Measurements from ENCODE around the gene FSIP1.

FSIP1 gene

GRCh38 chr15:39589193-39589814 lies 193.3 kb downstream of the FSIP1 start:
- no peak for TF ChIP-seq GATA2 (IDR thresholded peaks at IDR 0.05; ENCODE audit: low read depth, low read length)
- no peak for TF ChIP-seq GATA3 (IDR thresholded peaks at IDR 0.05; ENCODE audit: low read depth, low read length)

- TF ChIP-seq GATA3 (IDR thresholded peaks at IDR 0.05; ENCODE audit: low read depth, low read length) (no peak), GATA2 (IDR thresholded peaks at IDR 0.05; ENCODE audit: low read depth, low read length) (no peak)
Observed at GRCh38 chr15:39588531-39589192, 194.0 kb downstream of the FSIP1 start.

DNA sequence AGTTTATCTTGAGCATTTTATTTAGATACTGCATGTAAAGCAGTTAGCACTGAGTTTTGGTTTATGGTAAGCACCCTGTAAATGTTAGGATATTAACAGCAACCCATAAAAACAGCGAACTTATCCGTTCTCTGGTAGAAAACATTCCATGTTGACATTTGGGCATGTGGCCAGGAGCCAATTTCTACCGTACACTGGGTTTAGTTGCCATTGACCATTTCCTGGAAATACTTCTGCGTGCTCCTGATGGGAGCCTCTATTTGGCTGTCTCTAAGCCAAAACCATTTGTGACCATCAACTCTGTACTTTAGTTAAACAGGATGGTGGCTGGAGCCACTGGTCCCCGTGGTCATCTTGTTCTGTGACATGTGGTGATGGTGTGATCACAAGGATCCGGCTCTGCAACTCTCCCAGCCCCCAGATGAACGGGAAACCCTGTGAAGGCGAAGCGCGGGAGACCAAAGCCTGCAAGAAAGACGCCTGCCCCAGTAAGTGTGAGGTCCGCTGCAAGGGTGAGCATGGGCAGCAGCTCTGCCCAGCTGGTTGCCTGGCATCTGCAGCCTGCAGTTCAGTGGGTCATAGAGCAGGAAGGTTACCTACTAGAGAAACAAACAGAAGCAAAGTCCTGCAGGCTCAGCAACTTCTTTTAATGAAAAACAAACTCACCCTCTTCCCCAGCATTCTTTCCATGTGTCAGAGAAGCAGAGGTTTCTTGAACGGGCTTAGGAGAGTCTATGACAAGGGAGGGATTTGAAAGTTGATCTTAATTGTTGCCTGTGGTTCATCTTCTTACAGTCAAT lies 194.7 kb downstream of the FSIP1 start:
- TF ChIP-seq GATA3 (IDR thresholded peaks at IDR 0.05; ENCODE audit: low read depth, low read length) (no peak), GATA2 (IDR thresholded peaks at IDR 0.05; ENCODE audit: low read depth, low read length) (no peak)

DNA sequence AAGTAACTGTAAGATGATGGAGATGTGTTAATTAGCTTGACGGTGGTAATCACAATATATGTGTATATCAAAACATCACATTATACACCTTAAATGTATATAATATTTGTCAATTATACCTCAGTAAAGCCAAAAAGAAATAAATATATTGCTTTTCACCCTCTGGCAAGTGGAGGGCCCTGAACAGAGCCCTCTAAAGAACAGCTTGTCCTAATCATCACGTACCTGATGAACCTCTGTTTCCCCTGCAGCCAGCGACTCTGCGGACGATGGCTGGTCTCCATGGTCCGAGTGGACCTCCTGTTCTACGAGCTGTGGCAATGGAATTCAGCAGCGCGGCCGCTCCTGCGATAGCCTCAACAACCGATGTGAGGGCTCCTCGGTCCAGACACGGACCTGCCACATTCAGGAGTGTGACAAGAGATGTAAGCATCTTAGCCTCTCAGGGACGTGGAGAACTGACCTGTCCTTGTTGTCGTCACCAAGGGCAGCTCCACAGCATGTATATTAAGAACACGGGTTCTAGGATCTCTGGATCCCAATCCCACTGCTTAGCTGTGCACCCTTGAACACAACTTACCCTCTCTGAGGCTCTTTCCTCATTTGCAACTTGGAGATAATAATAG lies 195.4 kb downstream of the FSIP1 start:
- TF ChIP-seq GATA2 (IDR thresholded peaks at IDR 0.05; ENCODE audit: low read depth, low read length) (no peak), GATA3 (IDR thresholded peaks at IDR 0.05; ENCODE audit: low read depth, low read length) (no peak)

GRCh38 chr15:39586387-39587095 lies 196.1 kb downstream of the FSIP1 start:
- no peak for TF ChIP-seq GATA3 (IDR thresholded peaks at IDR 0.05; ENCODE audit: low read depth, low read length)
- no peak for TF ChIP-seq GATA2 (IDR thresholded peaks at IDR 0.05; ENCODE audit: low read depth, low read length)

DNA sequence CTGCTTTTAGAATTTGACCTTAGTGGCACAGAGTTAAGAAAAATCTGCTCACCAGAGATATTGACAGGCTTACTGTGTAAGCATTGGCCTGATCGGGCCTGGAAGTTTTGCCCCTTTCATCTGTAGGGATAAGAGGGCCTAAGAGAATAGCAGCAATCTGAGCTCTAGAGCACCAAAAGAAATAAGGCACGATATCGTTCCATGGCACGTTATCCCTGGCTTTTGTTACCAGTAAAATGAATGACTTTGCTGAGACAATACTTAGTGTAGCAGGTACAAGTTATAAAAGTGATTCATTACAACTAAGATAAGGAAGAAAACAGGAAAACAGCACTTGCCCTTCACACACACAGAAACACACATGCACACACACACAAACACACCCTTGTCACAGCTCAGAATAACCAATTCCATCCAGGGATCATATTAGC lies 196.8 kb downstream of the FSIP1 start:
- TF ChIP-seq GATA2 (IDR thresholded peaks at IDR 0.05; ENCODE audit: low read depth, low read length) (no peak), GATA3 (IDR thresholded peaks at IDR 0.05; ENCODE audit: low read depth, low read length) (no peak)

DNA sequence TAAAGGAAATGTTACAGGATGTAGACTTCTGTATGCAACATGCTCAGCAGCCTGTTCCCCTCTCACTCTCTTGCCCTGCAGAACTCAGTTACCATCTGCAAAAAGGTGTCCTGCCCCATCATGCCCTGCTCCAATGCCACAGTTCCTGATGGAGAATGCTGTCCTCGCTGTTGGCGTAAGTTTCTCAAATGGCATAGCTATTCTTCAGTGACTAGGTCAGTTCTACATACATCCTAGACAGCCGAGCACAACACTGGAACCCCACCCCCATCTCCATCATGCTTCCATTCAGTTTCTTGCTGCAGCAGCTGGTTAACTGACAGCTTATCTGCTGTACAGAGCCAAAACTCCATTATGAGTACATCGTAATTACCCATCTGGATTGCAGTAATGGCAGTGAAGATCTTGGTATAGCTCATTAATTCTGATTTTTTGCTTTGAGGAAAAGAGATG lies 197.2 kb downstream of the FSIP1 start:
- TF ChIP-seq GATA2 (IDR thresholded peaks at IDR 0.05; ENCODE audit: low read depth, low read length) (no peak), GATA3 (IDR thresholded peaks at IDR 0.05; ENCODE audit: low read depth, low read length) (no peak)

- no peak for TF ChIP-seq GATA3 (IDR thresholded peaks at IDR 0.05; ENCODE audit: low read depth, low read length)
Observed at GRCh38 chr15:39584662-39585388, 197.8 kb downstream of the FSIP1 start.

DNA sequence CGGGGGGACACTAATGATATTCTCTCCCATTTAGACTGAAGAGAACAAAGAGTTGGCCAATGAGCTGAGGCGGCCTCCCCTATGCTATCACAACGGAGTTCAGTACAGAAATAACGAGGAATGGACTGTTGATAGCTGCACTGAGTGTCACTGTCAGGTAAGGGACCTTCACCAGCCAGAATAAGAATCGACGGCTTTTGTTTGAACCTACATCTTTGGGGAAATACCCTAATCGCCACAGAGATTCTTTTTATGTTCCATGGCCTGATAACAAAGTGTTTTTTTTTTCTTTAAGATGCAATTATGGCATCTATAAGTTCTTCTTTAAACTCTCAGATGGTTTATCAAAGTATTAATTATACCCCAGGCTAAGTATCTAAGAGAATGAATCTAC lies 198.4 kb downstream of the FSIP1 start:
- TF ChIP-seq GATA3 (IDR thresholded peaks at IDR 0.05; ENCODE audit: low read depth, low read length), result no peak
- TF ChIP-seq GATA2 (IDR thresholded peaks at IDR 0.05; ENCODE audit: low read depth, low read length), result no peak

DNA sequence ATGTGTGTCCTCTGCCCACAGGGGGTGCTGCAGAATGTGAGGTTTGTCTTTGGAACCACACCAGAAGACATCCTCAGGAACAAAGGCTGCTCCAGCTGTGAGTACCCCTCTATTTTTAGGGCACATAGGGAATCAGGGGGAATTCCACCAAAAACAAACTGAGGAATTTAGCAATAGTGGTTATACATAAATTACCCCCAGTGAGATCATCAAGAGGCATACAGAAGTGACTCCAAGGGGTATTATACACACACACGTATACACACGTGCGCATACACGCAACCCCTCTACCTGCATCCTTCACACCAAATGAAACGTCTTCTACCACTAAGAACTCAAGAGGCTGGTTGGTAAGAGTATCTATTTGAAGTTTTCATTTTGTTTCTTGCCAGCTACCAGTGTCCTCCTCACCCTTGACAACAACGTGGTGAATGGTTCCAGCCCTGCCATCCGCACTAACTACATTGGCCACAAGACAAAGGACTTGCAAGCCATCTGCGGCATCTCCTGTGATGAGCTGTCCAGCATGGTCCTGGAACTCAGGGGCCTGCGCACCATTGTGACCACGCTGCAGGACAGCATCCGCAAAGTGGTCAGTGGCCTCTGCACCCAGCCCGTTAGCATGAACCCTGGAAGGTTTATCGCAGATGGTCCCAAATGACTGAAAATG lies 198.9 kb downstream of the FSIP1 start:
- TF ChIP-seq GATA3 (IDR thresholded peaks at IDR 0.05; ENCODE audit: low read depth, low read length) (no peak), GATA2 (IDR thresholded peaks at IDR 0.05; ENCODE audit: low read depth, low read length) (no peak)

DNA sequence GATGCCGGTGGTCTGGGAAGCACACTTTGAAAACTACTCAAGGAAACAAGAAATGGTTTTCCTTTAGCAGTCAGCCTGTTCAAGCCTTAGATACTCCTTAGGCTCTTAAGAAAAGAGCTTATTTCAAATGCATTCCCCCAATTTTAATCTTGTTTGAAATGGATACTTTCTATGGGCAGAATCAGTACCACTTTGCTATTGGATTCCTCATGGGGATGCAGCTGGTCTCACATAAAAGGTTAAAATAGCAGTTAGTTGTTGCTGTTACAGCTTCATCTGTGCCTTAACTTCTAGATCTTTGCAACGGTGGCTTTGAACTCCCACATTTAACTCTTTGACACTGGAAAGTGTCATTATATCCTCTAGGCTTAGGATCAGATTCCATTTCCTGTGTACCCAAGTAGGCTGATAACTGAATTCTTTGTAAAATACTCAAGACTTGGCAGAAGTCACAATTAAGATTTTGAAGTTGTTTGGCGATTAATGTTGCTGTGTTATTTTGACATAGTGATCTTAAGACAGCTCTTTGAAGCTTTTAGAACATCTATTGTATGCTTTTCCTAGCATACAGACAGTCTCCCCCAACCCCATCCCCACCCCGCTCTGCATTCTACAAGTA lies 199.6 kb downstream of the FSIP1 start:
- TF ChIP-seq GATA2 (IDR thresholded peaks at IDR 0.05; ENCODE audit: low read depth, low read length), result no peak
- TF ChIP-seq GATA3 (IDR thresholded peaks at IDR 0.05; ENCODE audit: low read depth, low read length), result no peak

DNA sequence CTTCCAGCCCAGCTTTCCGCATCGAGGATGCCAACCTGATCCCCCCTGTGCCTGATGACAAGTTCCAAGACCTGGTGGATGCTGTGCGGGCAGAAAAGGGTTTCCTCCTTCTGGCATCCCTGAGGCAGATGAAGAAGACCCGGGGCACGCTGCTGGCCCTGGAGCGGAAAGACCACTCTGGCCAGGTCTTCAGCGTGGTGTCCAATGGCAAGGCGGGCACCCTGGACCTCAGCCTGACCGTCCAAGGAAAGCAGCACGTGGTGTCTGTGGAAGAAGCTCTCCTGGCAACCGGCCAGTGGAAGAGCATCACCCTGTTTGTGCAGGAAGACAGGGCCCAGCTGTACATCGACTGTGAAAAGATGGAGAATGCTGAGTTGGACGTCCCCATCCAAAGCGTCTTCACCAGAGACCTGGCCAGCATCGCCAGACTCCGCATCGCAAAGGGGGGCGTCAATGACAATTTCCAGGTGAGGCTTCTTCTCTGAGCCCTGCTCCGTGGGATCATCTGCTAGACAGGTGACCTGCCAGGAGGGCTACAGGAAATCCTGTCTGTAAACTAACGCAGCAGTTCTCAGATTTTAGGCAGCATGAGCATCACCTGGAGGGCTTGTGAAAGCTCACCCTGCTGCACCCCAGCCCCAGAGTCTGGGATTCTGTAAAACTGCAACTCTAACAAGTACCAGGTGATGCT lies 200.2 kb downstream of the FSIP1 start:
- no peak for TF ChIP-seq GATA3 (IDR thresholded peaks at IDR 0.05; ENCODE audit: low read depth, low read length)
- TF ChIP-seq GATA2 (IDR thresholded peaks at IDR 0.05; ENCODE audit: low read depth, low read length), result no peak
